ENCODE data around the gene DNMT1.

Gene DNMT1

DNA sequence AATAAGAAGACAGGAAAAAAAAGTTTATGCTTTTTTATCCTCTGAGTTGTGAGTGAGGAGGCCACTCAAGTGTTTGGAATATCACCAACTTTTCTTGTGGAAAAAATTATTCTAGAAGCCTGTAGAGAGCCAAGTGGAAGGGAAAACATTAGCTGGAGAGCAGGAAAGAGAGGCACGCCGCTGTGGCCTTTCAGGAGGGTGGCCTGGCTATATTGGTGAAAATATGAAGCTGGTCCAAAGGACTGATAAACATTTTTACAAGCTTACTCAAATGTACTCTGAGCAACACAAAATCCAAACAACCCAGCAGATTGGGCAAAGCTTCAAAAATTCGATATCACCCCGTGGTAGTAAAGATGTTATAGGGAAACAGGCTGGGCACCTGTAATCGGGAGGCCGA, 72.7 kb downstream of the DNMT1 start:
- DNase-seq (ENCODE audit: low spot score): no peak
- ChIA-PET CTCF (no interaction called here), POLR2A (ENCODE audit: low non-redundant PET) (interaction anchor here (0.6 kb wide), 1 partner anchor 93 kb away, joined by 5 read pairs; no protein-coding TSS in a partner anchor)
- TF ChIP-seq, protein P1, sequence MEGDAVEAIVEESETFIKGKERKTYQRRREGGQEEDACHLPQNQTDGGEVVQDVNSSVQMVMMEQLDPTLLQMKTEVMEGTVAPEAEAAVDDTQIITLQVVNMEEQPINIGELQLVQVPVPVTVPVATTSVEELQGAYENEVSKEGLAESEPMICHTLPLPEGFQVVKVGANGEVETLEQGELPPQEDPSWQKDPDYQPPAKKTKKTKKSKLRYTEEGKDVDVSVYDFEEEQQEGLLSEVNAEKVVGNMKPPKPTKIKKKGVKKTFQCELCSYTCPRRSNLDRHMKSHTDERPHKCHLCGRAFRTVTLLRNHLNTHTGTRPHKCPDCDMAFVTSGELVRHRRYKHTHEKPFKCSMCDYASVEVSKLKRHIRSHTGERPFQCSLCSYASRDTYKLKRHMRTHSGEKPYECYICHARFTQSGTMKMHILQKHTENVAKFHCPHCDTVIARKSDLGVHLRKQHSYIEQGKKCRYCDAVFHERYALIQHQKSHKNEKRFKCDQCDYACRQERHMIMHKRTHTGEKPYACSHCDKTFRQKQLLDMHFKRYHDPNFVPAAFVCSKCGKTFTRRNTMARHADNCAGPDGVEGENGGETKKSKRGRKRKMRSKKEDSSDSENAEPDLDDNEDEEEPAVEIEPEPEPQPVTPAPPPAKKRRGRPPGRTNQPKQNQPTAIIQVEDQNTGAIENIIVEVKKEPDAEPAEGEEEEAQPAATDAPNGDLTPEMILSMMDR (conservative IDR thresholded peaks at IDR 0.05; ENCODE audit: low read depth): no peak
- peak overlapping the region; percentile 81 for H3K27ac ChIP-seq

DNA sequence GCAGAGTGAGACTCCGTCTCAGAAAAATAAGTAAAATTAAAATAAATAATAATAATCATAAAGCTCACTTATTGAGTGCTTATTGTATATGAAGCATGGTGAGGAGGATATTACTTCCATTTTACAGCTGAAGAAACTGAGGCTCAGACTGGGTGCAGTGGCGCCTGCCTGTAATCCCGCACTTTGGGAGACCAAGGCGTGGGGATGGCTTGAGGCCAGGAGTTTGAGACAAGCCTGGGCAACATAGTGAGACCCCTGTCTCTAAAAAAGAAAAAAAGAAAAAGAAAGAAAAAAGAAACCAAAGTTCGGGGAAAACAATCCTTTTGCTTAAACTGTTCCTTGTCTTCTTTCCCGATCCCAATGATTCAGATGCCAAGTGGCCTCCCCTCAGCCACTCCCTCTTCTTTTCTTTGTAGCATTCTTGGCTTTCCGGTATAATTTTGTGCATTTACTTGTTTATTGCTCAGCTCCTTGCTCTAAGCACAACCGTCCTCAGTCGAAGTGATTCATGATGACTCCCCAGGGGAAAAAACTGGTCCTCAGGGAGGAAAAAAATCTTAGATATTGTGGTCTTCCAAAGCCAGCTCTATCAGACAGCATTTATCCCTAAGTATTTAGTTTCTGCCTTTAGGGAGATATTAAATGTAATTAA, 74.1 kb downstream of the DNMT1 start:
- ChIA-PET POLR2A (ENCODE audit: low non-redundant PET) (no interaction called here), CTCF (interaction anchor here (0.6 kb wide), 1 partner anchor 11 kb away, joined by 7 read pairs; no protein-coding TSS in a partner anchor)
- TF ChIP-seq, protein P1 (conservative IDR thresholded peaks at IDR 0.05; ENCODE audit: low read depth): no peak
- peak overlapping the region; percentile 81 for H3K27ac ChIP-seq
- peak; percentile 74 for DNase-seq (ENCODE audit: low spot score)

DNA sequence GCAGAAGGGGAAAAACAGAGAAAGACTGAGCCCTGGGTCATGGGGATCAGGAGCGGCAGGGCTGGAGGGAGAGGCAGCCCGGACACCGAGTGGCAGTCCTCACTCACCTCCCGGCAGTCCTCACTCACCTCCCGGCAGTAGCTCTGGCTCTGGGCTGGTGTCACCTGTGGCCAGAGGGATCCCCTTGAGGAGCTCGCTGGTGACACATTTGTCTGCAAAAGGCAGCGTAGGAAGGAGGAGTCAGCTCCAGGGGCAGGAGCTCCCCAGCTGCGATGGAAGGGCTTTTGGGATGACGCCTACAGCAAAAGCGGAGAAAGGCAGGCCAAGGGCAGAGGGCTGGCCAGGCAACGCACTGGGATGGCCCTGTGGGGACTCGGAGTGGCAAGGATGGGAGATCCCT, 75.8 kb downstream of the DNMT1 start:
- H3K27ac ChIP-seq: peak overlapping the region; percentile 81
- CTCF ChIA-PET: interaction anchor here (0.6 kb wide), 1 partner anchor 18 kb away, joined by 3 read pairs; no protein-coding TSS in a partner anchor
- TF ChIP-seq, protein P1 (conservative IDR thresholded peaks at IDR 0.05; ENCODE audit: low read depth): no peak
- POLR2A ChIA-PET (ENCODE audit: low non-redundant PET): no interaction called here
- no peak for DNase-seq (ENCODE audit: low spot score)

DNA sequence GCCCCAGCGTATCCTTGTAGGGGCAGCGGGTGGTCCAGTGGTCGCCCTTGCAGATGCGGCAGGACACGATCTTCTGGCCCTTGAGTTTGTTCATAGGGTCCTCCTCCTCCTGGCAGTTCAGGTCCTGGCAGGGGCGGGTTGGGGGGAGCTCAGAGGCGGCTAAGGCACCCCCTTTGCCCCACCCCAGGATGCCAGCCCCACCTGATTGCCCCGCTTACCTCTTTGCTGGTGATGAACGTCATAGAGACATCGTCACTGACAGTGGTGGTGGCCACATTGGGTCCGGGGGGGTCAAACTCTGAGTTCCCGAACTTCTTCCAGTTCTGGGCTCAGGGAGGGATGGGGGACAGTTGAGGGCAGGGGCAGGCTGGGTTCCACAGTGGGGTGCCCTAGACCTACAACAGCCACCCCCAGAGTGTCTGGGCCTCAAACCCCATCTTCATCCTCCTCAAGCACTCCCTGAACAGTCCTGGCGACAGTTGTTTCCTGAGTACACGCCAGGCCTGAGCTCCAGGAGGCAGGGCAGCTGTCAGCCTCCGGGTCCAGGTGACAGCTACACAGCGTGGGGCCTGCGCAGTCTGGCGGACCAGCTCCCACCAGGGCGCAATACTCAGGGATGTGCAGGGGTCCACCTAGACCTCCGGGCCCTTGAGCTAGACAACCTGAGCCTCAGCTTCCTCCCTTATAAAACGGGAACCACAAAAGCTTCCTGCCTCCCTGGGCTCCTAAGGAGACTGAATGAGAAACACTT, 77.7 kb downstream of the DNMT1 start:
- POLR2A ChIA-PET (ENCODE audit: low non-redundant PET): interaction anchor here (0.6 kb wide), 1 partner anchor 126 kb away, joined by 9 read pairs; no protein-coding TSS in a partner anchor
- TF ChIP-seq, protein P1 (conservative IDR thresholded peaks at IDR 0.05; ENCODE audit: low read depth): no peak
- DNase-seq (ENCODE audit: low spot score): no peak
- peak overlapping the region; percentile 73; the same call in 1 of the 2 replicates for H3K27ac ChIP-seq
- CTCF ChIA-PET: no interaction called here

DNA sequence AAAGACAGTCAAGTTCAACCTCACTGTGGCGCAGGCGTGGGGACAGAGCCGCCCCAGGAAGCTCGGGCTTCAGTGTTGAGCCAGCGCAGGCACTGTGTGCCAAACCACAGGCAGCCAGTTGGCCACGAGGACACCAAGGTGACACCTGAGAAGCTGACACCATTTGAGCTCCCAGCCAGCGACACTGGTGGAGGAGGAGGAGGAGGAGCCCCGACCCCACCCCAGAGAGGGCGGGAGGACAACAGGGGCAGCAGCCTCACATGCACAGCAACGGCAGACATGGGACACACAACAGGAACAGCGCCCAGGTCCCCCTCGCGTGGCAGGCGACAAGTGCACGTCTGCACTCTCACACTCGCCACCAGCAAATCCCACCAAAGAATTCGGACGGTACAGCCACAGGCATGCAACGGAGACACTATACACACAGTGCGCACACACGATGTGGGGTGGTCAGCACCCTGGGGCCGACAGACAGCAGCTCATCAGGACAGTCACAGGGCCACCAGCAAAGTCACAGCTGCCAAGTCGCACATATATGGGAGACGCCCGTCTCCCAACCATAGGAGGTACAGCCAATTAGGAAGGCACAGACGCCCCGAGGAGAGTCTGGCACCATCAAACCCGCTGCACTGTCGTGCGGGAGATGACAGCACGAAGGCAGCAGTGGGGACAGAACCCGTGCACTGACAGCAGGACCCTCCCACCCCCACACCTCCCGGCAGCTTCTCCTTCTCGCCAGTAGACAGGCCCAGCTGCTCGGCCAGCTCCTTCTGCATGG, 78.5 kb downstream of the DNMT1 start:
- POLR2A ChIA-PET (ENCODE audit: low non-redundant PET): interaction anchor here (0.6 kb wide), 2 partner anchors 119 to 127 kb away, joined by 6 to 9 read pairs; no protein-coding TSS in a partner anchor
- no peak for DNase-seq (ENCODE audit: low spot score)
- TF ChIP-seq, protein P1 (conservative IDR thresholded peaks at IDR 0.05; ENCODE audit: low read depth): no peak
- CTCF ChIA-PET: no interaction called here
- peak overlapping the region; percentile 73 for H3K27ac ChIP-seq

Measured in RWPE1 (cell line).